ENCODE measurements around the gene UBXN6.

UBXN6 gene, protein sequence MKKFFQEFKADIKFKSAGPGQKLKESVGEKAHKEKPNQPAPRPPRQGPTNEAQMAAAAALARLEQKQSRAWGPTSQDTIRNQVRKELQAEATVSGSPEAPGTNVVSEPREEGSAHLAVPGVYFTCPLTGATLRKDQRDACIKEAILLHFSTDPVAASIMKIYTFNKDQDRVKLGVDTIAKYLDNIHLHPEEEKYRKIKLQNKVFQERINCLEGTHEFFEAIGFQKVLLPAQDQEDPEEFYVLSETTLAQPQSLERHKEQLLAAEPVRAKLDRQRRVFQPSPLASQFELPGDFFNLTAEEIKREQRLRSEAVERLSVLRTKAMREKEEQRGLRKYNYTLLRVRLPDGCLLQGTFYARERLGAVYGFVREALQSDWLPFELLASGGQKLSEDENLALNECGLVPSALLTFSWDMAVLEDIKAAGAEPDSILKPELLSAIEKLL

DNA sequence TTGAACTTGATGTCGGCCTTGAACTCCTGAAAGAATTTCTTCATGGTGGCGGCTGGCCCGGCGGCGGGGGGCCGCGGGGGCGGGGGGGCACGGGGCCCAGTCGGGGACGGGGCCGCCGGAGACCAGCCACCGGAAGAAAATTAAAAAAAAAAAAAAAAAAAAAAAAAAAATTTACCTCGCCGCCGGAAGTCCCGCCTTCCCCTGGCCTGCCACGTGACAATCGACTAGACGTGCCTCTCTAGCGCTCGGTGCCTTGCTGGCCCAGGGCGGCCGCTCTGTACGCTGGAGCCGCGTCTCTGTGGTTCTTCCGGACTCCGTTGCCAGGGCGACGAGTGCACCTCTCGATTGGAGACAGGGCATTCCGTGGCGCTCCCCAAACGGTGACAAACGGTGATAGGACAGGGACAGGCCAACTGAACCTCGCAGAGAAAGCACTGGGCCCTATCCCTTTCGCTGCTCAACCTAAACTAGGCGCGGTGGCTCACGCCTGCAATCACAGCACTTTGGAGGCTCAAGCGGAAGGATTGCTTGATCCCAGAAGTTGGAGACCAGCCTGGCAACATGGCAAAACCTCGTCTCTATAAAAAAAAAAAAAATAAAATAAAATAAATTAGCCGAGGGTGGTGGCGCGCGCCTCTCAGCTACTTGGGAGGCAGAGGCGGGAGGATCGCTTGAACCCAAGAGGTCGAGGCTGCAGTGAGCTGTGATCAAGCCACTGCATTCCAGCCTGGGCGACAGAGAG is at the start of gene UBXN6:
Gene UBXN6, minus strand, starts transcription at position 141 of the 742 bp plus-strand sequence. Its CDS starts 97 bp downstream, at position 44.
- DNase-seq = peak; percentile 93

DNA sequence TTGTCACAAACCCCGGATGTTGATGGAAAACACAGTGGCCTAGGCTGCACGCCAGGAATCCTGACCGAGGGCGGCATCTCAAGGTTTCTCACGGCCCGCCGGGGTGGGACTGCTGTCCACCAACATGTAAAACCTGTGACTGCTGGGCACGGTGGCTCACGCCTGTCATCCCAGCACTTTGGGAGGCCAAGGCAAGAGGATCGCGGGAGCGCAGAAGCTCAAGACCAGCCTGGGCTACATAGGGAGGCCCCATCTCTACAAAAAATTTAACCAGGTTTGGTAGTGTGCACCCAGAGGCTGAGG is 49.5 kb upstream of the UBXN6 start:
- no peak for DNase-seq

DNA sequence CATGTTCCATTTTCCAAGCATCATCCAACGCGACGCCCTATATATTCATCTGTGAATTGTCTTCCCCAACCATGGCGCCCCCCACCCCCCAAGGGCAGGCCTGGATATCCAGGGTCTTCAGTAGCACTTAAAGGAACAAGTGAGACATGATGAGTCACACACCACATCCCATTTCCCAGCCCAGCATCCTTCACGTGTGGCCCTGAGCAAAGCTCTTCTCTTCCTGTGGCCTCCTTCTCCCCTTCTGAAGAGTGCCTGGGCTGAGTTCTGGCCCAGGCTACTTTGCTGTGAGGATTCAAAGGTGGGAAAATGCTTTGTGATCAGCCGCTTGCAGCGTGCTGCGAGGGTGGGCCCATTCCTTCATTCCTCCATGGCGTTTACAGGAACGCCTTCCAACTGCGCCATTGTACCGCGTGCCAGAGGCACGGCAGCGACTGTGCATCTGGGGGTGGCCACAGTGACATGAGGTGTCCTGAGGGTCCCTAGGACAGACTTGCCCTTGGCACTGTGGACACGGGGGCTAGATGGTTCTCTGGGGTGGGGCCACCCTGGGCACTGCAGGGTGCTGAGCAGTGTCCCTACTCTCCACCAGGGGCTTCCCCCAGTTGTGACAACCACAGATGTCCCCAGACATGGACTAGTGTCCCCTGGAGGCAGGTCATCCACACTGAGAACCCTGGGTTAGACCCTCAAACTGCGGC is 49.0 kb upstream of the UBXN6 start:
- no peak for DNase-seq

DNA sequence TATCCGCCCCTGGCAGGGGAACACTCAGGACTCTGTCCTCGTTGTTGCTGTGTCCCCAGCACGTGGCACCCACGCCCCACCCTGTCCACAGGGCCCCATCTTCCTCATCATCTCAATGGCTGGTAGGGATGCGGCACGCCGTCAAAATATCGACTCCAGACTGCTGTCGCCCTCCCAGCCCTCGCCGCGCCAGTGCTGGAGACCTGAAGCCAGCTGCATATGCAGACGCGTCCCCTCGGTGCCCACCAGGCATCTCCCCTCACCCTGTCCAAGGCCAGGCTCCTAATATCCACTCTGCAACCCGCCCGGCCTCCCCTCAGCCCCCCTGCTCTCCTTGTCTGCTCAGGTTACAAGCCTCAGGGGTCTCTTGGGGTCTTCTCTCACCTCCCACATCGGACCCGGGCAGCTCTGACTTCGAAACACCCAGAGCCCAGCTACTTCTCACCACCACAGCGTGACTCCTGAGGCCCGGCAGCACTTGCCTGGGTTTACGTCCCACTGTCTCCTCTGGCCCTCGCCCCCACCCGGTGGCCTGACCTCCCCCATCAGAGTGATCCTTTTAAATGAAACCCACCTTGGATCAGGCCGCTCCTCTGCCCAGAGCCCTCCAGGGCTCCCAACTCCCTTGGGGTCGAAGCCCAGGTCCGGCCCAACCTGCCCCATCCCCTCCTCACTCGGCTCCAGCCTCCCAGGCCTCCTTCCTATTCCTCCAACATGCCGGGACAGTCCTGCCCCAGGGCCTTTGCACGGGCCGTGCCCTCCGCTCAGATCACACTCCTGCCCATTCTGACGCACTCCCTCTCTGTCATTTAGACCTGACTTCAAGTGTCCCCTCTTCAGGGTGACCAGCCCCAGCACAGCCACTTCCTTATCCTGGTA is 48.2 kb upstream of the UBXN6 start:
- DNase-seq = no peak

DNA sequence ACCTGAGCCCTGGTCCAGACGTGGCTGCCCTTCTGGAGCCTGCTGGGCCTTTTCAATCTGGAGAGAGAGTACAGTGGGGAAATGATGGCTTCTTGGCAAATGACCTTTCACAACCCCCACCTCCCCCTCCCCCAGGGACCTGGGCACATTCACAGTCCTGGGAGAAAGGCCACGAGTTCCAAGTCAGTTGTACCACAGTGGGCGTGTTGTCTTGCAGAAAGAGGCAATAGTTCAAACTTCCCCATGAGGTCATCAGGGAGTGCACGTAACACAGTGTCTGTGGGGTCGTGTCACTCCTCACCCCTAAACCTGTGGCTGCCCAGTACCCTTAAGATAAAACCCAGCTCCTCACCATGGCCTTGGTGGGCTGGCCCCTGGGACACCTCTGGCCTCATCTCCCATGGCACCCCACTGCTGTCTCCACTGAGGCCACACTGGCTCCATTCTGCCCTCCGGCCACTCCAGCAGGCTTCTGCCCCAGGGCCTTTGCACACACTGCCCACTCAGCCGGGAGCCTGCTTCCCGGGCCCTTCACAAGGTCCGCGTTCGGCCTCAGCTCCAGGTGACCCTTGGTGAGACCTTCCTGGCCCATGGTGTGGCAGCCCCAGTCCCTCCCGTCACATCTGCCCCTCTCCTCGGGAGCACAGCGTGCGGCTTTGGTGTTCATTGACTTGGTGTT is 47.4 kb upstream of the UBXN6 start:
- DNase-seq = no peak

DNA sequence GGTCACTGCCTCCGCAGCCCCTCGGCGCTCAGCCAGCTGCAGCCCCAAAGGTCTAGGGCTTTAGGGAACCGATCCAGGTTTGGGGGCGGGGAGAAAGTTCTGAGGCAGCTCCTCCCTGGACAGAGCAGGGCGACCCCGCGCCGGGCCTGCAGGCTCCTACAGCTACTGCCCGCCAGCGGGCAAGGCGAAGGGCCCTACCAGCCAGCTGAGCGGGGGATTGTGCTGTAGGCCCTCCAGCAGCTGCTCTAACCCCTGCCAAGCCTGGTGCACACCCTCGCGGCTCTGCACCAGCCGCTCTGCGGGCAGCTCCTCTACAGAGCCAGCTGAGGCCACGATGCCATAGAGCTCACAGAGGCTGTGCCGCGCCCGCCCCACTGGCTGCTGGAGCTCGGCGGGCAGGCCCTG is 46.7 kb upstream of the UBXN6 start:
- no peak for DNase-seq

DNA sequence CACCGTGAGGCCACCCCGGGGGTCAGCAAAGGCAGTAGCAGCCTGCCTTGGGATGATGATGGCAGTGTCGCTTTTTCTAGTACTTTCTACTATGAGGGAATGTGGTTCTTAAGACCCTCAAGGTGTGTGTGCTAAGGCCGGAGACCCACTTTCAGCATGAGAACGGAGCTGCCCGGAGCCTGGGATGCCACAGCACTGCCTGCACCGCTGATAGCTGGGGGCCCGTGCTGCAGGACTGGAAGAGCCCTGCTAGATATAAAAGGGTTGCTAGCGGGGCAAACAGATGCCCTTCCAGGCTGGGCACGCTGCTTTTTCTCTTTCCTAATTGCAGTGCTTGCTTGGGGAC is 46.2 kb upstream of the UBXN6 start:
- no peak for DNase-seq

DNA sequence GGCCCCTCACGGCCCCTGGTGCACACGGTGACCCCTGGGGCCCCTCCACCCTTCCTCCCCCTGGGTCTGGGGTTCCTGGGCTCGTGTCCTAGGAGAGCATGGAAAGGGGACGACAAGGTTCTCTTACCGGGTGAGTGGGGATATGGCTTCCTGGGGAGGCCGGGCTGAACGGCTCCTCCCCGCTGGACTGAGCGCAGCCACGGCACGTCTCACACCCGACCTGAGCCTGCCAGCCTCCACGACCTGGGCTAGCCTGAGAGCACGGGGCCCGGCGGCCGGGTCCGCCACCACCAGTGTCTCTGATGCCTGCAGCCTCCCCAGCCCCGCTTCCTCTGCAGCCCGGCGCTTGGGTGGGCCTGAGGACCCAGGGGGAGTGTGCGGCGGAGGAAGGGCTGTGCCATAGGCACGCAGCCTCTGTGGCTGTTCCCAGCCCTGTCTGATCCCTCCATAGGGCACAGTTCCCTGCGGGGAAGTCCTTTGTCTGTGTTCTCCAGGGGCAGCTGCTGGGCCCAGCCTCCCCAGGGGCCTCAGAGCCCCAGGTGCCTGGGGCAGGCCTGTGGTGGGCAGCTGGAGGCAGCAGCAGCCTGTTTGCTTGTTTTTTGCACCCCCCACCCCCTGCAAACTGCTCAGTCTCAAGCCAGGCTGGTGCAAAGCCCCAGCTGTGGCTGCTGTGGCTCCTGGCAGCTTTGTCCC is 45.7 kb upstream of the UBXN6 start:
- no peak for DNase-seq

DNA sequence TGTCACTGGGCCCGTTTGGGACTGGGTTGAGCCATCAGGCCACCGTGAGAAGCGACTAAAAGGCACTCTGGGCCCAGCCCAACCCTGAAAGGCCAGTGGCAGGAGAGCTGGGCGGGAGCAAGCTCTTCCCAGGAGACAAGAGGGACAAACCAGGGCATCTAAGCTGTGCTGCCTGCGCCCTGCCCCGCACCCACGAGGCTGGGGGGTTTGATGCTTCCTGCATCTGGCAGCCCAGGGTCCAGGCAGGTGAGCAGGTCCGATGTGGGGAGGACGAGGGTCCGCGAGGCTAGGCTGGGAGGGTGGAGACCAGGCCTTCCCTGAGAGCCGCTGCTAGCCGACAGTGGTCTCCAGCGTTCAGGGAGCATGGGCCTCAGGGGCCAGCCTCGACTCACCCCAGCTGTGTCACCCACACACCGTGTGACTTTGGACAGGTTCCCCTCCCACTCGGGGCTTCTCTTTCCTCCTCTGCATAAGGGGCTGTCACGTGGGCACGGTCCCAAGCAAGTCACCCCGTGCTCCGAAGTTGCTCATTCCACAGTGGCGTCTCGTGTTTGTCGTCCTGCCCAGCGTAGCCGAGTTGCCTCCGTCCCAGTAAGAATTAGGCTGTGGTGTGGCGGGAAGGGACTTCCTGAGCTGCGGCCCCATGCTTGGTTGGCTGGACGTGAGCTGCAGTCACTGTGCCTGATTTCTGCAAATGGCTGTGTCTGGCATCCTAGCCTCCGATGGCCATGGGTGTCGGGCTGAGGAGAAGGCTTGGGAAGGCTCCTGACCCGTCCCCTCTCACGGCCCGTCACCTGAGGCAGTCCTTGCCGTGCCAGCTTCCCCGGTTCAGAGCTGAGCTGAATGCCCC is 44.9 kb upstream of the UBXN6 start:
- no peak for DNase-seq

DNA sequence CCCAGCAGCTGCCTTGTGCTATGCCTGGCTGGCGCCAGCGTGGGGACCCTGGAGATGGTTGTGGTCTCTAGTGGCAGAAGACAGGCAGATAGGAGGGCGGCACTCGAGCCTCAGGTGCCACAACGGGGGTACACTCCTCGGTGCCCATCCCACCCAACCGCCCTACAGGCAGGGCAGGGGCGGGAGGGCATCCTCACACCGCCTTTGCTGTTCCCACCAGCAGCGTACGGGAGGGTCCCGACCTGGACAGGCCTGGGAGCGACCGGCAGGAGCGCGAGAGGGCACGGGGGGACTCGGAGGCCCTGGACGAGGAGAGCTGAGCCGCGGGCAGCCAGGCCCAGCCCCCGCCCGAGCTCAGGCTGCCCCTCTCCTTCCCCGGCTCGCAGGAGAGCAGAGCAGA is 44.1 kb upstream of the UBXN6 start:
- DNase-seq = no peak

DNA sequence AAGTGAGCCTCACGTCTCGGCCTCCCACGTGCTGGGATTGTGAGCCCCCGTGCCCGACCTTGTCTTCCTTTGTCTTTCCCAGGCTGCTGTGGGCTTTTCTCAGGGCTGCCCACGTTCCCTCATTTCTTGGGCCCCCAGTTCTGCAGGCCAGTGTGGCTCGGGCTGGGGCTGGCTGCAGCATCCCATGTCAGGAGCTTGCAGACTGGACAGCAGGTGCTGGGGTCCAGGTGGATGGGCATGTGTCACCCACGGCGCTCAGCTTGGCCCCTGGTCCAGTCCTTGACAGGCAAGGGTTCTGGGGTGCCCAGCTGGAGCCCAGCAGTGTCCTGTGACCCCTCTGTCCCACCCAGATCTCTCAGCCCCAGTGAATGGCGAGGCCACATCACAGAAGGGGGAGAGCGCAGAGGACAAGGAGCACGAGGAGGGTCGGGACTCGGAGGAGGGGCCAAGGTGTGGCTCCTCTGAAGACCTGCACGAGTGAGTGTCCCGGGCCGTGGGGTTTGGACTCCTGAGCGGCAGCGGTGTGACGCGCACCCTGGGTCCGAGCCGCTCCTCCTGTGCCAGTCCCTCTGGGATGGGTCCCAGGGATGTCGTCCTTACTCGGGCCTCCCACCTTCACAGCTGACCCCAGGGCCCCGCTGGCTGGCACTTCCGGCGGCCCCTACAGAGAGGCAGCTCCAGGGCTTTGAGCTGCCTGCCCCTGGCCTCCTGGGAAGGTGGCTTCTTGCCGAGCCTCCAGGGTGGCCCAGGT is 43.4 kb upstream of the UBXN6 start:
- no peak for DNase-seq

DNA sequence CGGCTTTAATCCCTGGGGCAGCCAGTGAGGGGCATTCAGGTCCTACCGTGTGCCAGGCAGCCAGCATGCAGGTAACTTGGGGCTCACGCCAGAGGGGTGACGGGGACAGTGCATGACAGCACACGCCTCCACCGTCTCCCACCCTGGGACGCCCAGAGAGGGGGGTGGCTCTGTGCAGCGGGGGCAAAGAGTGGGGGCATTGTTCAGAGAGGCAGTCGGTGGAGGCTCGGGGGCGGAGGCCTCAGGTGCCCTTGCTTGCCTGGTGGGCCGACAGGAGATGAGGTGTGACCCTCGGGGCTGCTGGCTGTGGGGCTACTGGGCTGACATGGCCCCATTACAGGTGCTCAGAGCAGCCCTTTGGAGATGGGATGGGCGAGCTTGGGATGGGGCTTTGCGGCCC is 42.3 kb upstream of the UBXN6 start:
- no peak for DNase-seq

DNA sequence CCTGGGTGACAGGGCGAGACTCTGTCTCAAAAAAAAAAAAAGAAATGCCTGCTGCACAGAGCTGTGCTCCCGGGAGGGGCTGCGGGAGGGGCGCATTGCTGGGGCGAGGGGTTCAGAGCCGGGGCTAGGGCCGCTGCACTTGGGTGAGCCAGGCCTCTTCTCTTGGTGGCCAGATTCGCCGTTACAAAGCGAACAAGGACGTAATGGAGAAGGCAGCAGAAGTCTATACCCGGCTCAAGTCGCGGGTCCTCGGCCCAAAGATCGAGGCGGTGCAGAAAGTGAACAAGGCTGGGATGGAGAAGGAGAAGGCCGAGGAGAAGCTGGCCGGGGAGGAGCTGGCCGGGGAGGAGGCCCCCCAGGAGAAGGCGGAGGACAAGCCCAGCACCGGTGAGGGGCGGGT is 41.7 kb upstream of the UBXN6 start:
- DNase-seq = no peak

DNA sequence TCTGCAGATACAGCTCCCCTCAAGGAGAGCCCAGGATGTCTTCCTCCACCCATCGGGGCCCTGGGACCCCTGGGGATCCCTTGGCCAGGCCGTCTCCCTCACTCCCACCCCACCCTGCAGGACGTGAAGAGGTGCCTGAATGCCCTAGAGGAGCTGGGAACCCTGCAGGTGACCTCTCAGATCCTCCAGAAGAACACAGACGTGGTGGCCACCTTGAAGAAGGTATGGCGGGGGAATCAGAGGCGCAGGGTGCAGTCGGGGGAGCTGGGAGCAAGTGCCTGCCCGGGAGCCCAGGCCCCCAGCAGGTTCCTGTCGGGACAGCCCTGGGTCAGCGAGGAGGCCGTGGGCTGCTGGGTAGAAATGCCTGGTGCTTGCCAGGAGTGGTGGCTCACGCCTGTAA is 41.1 kb upstream of the UBXN6 start:
- no peak for DNase-seq

DNA sequence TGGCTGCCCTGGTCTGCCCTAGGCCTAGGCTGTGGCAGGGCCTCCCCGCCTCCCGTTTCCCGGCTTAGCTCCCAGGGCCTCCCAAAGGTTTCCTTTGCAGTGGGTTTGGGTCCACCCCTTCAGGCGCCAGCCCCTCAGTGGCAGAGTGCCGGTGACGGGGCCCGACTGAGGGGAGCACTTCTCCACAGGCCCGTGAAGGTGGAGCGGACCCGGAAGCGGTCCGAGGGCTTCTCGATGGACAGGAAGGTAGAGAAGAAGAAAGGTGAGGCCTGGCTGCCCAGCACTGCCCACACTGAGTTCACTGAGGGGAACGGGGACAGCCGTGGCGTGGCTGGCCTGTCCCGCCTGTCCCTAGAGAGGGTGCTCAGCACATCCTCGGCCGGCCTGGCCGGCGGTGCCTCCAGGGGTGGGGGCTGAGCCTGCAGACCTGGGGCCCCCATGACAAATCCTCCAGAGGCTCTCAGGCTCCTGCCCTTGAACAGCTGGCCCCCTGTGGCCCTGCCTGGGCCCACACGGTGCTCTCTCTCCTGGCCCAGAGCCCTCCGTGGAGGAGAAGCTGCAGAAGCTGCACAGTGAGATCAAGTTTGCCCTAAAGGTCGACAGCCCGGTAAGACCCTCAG is 40.3 kb upstream of the UBXN6 start:
- DNase-seq = no peak

DNA sequence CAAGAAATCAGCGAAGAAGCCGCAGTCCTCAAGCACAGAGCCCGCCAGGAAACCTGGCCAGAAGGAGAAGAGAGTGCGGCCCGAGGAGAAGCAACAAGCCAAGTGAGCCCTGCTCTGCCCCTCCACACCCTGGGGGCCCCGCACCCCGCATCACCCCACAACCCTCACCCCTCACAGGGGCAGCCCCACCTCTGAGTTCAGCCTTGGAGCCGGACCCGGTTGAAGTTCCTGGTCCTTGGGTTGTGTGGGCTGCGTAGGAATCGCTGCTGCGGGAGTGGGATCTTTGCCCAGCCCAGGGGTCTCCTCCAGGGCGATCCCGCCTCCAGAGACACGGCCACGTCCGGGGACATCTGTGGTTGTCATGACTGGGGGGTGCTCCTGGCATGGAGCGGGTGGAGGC is 38.7 kb upstream of the UBXN6 start:
- no peak for DNase-seq

DNA sequence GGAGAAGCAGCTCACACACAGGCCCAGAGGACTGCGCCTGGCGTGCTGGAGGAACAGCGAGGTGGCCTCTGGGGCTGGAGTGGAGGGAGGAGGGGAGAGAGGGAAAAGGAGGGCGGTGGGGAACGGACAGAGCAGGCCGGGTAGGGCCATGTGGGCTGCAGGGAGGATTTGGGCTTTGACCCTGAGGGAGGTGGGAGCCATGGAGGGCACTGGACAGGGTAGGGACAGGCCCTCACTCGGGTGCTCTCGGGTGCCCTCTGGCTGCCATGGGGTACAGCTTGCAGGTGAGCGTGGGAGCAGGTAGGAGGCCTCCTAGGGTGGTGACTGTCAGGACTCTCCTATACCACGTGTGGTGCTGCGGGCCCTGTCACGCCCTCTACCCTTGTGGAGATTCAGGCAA is 37.9 kb upstream of the UBXN6 start:
- no peak for DNase-seq

DNA sequence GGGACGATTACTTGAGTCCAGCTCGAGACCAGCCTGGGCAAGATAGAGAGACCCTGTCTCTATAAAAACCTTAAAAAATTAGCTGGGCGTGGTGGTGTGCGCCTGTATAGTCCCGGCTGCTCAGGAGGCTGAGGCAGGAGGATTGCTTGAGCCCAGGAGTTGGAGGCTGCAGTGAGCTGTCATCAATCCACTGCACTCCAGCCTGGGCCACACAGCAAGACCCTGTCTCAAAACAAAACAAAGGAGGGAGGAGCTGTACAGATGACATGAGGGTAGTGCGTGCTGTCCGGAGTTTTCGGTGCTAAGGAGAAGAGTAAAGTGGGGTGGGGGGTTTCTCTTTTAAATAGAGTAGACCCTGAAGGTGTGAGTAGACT is 37.1 kb upstream of the UBXN6 start:
- no peak for DNase-seq

DNA sequence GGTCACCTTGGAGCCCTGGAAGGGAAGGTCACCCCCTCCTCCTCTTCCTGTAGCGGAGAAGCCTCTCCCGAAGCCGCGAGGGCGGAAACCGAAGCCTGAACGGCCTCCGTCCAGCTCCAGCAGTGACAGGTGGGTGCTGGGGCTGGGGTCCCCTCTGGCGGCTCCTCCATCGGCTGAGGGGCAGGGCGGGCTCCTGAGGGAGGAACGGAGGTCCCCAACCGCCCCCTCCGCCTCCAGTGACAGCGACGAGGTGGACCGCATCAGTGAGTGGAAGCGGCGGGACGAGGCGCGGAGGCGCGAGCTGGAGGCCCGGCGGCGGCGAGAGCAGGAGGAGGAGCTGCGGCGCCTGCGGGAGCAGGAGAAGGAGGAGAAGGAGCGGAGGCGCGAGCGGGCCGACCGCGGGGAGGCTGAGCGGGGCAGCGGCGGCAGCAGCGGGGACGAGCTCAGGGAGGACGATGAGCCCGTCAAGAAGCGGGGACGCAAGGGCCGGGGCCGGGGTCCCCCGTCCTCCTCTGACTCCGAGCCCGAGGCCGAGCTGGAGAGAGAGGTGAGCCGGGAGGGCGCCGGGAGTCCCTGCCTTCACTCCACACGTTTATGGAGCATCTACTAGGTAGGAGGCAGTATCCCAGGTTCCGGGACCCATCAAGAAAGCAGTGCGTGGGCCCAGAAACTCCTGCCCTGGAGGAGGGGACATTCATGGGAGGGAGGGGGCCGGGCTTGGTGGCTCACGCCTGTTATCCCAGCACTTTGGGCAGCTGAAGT is 36.5 kb upstream of the UBXN6 start:
- DNase-seq = no peak
